A204.1 (cell line): ENCODE measurements around the gene MINK1.

Experiments
- FAIRE-seq: peaks from 2 replicates; lab custom pipeline; 2012; peaks lifted over from hg19 to GRCh38; lab: Jason Lieb, UNC

Gene MINK1

GRCh38 chr17:4935650-4936049 lies 102.5 kb downstream of the MINK1 start:
- no peak for FAIRE-seq

DNA sequence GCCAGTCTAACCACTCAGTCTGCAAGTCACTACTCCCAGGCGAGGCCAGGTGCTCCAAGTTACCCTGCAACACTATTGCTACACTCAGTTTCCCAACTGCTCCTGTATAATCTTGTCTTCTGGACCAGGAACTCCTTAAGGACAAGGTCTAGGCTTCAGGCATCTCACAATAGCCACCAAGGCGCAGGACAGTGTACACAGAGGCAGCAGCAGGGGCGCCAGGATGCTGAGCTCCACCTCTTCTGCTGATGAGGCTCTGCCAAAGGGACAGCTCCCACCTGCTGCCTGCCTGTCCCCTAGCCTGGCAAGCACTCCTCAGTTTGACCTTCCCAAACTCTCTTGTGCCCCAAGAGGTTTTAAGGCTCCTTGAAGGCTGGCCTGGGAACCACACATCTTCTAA lies 103.3 kb downstream of the MINK1 start:
- no peak for FAIRE-seq

DNA sequence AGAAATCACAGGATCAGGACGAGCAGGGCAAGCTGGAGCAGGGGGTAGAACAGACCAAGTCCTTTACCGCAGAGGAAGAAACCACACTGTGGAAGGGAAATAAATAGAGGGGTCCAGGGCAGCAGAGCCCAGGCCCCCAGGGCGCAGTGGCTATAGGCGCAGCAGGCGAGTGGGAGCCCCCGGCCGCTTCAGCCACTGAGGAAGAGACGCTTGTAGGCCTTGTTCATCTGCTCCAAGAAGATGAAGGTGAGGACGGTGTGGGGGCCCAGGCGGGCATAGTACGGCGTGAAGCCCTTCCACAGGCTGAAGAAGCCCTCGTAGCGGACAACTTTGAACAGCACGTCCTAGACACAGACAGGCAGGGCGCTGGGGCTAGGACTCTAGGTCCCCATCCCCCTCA lies 104.4 kb downstream of the MINK1 start:
- FAIRE-seq = no peak

DNA sequence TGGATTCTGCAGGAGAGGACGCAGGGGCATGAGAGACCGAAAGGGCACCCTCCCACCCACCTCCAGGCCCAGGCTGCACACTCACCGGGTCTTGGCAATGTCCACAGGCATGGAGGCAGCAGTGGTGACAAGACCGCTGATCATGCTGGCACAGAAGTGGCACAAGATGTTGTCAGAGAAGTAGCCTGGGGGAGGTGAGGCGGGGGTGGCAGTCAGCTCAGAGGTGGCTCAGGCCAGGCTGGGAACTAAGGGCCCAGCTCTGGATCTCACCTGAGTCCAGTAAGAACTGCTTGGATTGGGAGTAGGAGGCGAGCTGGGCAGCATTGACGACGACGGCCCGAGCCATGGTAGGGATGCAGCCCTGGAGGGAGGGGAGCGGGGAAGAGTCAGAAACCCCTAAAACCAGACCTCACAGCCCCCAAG lies 104.9 kb downstream of the MINK1 start:
- FAIRE-seq = no peak

- no peak for FAIRE-seq
Observed at GRCh38 chr17:4938688-4939545, 105.8 kb downstream of the MINK1 start.

DNA sequence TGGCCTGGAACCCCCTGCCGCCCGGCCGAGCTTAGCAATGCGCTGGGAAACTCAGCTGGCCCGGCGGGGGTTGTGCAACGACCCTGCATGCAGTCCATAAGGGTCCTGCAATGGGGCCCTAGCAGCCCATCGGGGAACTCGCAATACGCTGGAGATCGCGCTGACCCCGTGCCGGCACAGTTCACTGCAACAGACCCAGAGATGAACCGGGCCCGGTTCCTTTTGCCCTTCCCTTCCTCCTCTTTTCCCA lies 106.3 kb downstream of the MINK1 start:
- no peak for FAIRE-seq

DNA sequence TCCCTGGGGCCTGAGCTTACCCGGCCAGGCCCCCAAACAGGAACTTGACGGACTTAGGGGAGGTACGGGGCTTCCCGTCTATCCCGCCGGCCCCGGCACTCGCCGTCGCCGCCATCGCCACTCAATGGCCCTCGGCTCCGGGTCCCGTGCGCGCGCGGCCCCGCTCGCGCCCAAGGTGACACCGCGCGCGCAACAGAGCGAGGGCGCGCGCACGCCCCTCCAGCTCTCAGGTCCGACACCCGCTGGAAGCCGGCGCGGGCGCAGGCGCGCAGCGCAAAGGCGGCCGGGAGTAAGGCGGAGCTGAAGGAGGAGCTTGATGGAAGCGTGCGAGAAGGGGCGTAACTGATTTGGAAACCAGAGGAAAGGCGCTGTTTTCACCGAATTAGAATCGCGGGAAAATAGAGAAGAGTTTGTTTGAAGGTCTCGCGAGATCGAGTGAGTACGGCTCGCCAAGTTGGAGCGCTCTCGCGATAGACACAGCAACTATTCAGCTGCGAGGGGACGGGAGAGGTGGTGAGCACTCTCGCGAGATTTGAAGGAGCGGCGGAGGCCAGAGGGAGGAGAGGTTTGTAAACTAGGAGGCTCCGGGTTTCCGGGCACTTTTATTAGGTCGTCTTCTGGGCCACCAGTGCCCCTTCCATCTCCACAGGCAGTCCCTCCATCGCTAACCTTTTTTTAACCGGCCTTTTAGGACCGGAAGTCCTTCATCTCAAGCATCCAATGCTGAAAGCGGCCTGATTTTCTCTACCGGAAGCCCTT lies 106.8 kb downstream of the MINK1 start, which contains the start of the genes RNF167 and SLC25A11:
Gene RNF167 (plus strand): TSS at position 473 of the 759 bp plus-strand sequence. CDS start 642 bp downstream, outside the sequence.
Gene SLC25A11 (minus strand): TSS at position 251 of the 759 bp plus-strand sequence. CDS start 136 bp downstream, at position 115.
- FAIRE-seq = peak; percentile 97

- FAIRE-seq = no peak
Observed at GRCh38 chr17:4940555-4941318, 107.6 kb downstream of the MINK1 start.

GRCh38 chr17:4941319-4941610 lies 108.1 kb downstream of the MINK1 start:
- FAIRE-seq = no peak

DNA sequence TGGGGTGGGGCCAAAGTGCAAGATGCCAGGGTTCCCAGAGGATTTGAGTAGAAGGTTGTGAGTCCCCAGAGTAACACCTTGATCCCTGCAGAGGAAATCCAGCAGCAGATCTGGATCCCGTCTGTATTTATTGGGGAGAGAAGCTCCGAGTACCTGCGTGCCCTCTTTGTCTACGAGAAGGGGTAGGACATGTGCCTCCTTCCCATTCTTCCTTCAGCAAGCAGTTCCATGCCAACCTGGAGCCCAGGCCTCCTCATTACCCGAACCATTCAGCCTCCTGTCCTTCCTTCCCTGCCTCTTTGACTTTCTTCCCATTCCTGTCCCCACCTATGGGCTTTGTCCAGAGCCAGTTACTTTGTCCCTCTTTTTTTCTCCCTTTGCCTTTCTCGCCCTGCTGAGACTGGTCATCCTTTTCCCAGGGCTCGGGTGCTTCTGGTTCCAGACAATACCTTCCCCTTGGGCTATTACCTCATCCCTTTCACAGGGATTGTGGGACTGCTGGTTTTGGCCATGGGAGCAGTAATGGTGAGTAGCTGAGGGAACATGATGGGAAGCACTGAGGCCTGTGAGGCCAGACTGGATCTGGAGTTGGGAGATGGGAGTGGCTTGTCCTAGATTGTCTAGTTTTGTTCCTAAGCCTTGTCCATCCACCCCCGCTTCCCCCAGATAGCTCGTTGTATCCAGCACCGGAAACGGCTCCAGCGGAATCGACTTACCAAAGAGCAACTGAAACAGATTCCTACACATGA lies 109.8 kb downstream of the MINK1 start:
- no peak for FAIRE-seq

GRCh38 chr17:4944163-4944553 lies 111.0 kb downstream of the MINK1 start:
- FAIRE-seq = no peak

- no peak for FAIRE-seq
Observed at GRCh38 chr17:4944554-4945175, 111.5 kb downstream of the MINK1 start.

DNA sequence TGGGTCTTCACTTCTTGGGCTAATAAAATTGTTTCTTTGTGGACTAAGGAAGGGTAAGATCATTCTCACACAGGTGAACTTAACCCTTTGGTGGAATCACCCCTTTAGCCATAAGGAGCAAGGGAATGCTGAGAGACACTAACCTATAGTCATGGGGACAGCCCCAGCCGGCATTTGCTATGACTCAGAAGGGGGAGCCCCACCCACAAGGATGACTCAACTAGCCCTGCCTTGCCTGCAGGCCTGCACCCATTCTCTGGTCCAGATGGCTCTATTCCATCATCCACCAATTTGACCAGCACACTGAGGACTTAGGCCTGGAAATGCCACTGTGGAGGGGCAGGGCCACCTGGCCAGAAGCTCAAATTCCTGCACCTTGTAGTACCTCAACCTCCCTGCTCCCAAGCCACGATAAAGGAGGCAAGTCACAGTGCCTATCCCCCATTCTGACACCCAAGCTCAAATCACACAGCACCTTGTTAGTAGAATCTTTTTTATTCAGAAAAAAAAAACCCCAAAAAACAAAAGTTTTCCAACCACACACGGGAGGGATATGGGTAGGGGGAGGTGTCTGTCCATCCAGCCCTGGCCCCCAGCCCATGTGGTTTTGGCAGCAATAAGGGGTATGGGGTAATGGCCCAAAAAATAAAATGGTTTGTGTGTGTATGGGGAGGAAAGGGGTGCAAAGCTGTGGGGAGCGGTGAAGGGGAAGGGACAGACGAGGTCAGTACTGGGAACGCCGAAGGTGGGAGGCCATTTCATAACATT lies 112.2 kb downstream of the MINK1 start:
- no peak for FAIRE-seq

- no peak for FAIRE-seq
Observed at GRCh38 chr17:4945944-4946280, 112.8 kb downstream of the MINK1 start.

DNA sequence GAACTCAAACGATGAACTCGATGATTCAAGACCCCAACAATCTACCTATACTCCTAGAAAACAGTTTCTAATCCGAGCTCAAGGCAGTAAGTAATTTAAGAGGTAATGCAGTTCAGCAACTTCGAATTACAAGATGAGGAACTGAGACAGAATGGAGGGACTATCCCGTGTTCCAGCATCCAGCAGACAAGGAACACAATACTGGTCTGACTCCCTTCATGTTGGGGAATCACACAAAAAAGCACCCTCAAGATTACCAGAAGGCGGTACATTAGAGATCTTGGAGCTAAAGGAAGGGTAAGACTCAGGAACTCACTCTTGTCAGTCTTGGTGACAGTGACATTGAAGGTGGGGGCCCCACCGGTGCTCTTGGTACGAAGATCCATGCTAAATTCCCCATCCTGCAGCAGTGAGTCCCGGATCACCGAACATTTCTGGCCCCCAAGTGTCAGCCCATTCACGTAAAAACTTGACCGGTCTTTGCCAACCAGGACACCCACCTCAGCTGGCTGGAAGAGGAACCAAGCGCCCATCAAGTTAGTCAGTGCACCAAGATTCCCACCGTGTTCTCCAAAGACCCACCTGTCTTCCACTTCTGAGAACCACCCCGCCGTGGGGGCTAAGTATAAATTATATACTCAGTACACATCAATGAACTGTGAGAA lies 113.3 kb downstream of the MINK1 start:
- no peak for FAIRE-seq

DNA sequence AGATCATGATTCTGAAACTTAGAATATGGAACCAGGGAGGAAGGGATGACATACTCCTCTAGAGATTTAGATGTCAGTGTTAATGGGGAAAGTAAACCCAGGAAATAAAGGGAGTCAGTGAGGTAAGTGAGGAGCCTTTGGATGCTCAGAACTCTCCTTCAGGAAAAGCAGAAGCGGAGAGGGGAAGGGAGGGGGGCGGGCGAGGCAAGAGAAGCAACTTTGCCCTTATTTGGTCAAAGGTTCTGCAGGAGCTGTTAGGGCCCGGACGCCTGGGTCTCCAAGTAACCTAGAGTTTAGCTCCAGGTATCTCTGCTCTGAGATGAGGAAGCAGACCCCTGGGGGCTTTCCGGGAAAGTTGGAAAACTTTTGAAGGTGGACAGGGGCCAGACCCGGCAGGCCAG lies 113.9 kb downstream of the MINK1 start:
- no peak for FAIRE-seq
